Adrenal gland (tissue), 12 donors: ENCODE results near the gene FUT1. TPM values are rescaled to one million over a fixed set of nuclear protein-coding genes. Genes with fewer than 3 reads are reported as not detected.

Source experiments
- DNase-seq, 7 donors: peaks; one replicate each; pipeline ENCODE4 v3.0.0-alpha.2; 2019 to 2020
- H3K27ac ChIP-seq, 5 donors: fragments of 200-600 bp; sonication (generic) in 4 of 5; 1 replicate in 3 of 5; 2 replicates in 2 of 5; pipeline versions ENCODE4 v1.5.1 to v1.8.0; 2016 to 2020; ENCODE audit warnings: mild to moderate bottlenecking in 1 of 5
- H3K27me3 ChIP-seq: fragments of 200-600 bp; 2 replicates; pipeline ENCODE4 v1.8.0; 2021
- H3K36me3 ChIP-seq, 2 donors: fragments of 200-600 bp; replicated peaks in 1 of 2; 1 replicate in 1 of 2; 2 replicates in 1 of 2; pipeline versions ENCODE4 v1.5.1 to v1.8.0; 2018 to 2022
- H3K4me1 ChIP-seq, 2 donors: fragments of 200-600 bp; replicated peaks in 1 of 2; 1 replicate in 1 of 2; 2 replicates in 1 of 2; pipeline versions ENCODE4 v1.5.1 to v1.8.0; 2018 to 2021
- H3K4me3 ChIP-seq, 4 donors: fragments of 200-600 bp; sonication (generic) in 3 of 4; one replicate each; pipeline ENCODE4 v1.5.1; 2016 to 2018
- H3K9me3 ChIP-seq, 3 donors: fragments of 200-600 bp; sonication (generic) in 1 of 3; replicated peaks in 1 of 3; 1 replicate in 2 of 3; 2 replicates in 1 of 3; pipeline versions ENCODE4 v1.5.1 to v1.8.0; 2016 to 2021
- POLR2A ChIP-seq, 2 donors: fragments of 450-650 bp; IDR thresholded peaks; one replicate each; pipeline ENCODE4 v1.6.1; 2017; ENCODE audit warnings: antibody characterized with exemption in 2 of 2, mild to moderate bottlenecking in 2 of 2, moderate library complexity in 1 of 2
- WGBS, 4 donors: extraction: QIAGEN DNeasy Blood & Tissue Kit in 2 of 4; methylation state at CpG; one replicate each; pipeline versions ENCODE4 v1.1.5 to v1.1.7; 2013 to 2017; 5-methylcytosine and 5-hydroxymethylcytosine counted together
- intact Hi-C, 2 donors: fragments of 100-400 bp; cut with DNase I; formaldehyde crosslinking; loops; one replicate each; pipeline versions ENCODE4 v1.14.1 to v1.15.0; 2022 to 2023
- polyA plus RNA-seq, 3 donors: library from polyadenylated mRNA; stranded (reverse); fragments of 200-250 nt in 2 of 3; fragments of 350-450 nt in 1 of 3; fragmentation: Illumina TruSeq in 1 of 3; extraction: RNeasy Lipid Tissue Mini Kit (QIAGEN cat#74804) in 1 of 3; gene quantifications; one replicate each; pipeline ENCODE4 v1.2.3, GENCODE V29; 2013 to 2014
- small RNA-seq, 2 donors: library from RNA; depleted of rRNA; stranded (forward); fragments of <200 nt; gene quantifications; one replicate each; pipeline ENCODE3, GENCODE V24; 2016
- total RNA-seq, 9 donors: library from RNA; depleted of rRNA in 4 of 9; stranded (reverse); fragments of >200 nt in 4 of 9; fragments of 120-200 nt in 1 of 9; fragmentation: NEBNext Ultra II Directional in 1 of 9; extraction: Animal tissue kit (Norgen Biotek cat#: 25700) in 1 of 9; gene quantifications; one replicate each; pipeline versions ENCODE4 v1.1.0 to v1.2.4, GENCODE V29; 2013 to 2023
- TF ChIP-seq, protein P1 (sequence below), 6 experiments: fragments of 450-650 bp in 4 of 6; fragments of 200-600 bp in 2 of 6; sonication (generic) in 1 of 6; IDR thresholded peaks; 1 replicate in 5 of 6; 2 replicates in 1 of 6; pipeline versions ENCODE4 v1.5.1 to v1.8.0; 2016 to 2021; ENCODE audit warnings: antibody characterized with exemption in 6 of 6, mild to moderate bottlenecking in 2 of 6, moderate library complexity in 1 of 6
- donor health status: healthy with polysubstance abuse.
- donor health status: Bipolar disorder and iron deficiency.
- donor health status: DM: yes; HTN: yes; CAD: no.
- donor health status: DM: no; HTN: no; CAD: no.
- donor health status: DM: no; HTN: no; CAD: no.
- donor health status: DM: yes; HTN: yes; CAD: no.

Gene FUT1
- total and polyA plus RNA-seq, 12 donors: 1.2 to 4.5 (median 2.0) TPM

DNA sequence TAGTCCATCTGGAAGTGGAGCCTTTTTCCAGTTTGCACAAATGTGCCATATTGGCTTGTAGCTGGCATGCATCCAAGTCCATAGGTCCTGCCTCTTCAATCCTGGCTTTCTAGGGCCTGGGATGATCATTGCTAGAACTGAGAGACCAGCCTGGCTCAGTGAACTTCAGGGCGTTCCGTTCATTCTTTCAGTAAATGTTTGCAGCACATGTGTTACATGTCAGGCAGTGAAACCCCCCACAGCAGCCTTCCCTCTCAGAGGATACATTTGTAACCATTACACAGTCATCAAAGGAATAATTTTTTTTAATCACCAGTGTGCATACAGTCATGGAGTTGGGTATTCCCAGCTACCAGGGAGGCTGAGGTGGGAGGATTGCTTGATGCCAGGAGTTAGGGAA lies 47.0 kb downstream of the FUT1 start:
- TF ChIP-seq, protein P1, sequence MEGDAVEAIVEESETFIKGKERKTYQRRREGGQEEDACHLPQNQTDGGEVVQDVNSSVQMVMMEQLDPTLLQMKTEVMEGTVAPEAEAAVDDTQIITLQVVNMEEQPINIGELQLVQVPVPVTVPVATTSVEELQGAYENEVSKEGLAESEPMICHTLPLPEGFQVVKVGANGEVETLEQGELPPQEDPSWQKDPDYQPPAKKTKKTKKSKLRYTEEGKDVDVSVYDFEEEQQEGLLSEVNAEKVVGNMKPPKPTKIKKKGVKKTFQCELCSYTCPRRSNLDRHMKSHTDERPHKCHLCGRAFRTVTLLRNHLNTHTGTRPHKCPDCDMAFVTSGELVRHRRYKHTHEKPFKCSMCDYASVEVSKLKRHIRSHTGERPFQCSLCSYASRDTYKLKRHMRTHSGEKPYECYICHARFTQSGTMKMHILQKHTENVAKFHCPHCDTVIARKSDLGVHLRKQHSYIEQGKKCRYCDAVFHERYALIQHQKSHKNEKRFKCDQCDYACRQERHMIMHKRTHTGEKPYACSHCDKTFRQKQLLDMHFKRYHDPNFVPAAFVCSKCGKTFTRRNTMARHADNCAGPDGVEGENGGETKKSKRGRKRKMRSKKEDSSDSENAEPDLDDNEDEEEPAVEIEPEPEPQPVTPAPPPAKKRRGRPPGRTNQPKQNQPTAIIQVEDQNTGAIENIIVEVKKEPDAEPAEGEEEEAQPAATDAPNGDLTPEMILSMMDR (IDR thresholded peaks at IDR 0.05): no peak
- no peak for TF ChIP-seq POLR2A (IDR thresholded peaks at IDR 0.05)
- no peak overlapping the region for H3K4me3 ChIP-seq
- H3K27ac ChIP-seq: no peak overlapping the region
- 39 to 89% (median 70%) methylated on average over 2 of the region's 2 CpGs for WGBS, 4 donors
- no peaks in the 10 kb centered on the region for H3K27me3 ChIP-seq
- no peaks in the 10 kb centered on the region for H3K4me1 ChIP-seq
- H3K9me3 ChIP-seq: no peaks in the 10 kb centered on the region
- no peaks in the 10 kb centered on the region for H3K36me3 ChIP-seq
- DNase-seq: no peak
- intact Hi-C loops: no loop called here

DNA sequence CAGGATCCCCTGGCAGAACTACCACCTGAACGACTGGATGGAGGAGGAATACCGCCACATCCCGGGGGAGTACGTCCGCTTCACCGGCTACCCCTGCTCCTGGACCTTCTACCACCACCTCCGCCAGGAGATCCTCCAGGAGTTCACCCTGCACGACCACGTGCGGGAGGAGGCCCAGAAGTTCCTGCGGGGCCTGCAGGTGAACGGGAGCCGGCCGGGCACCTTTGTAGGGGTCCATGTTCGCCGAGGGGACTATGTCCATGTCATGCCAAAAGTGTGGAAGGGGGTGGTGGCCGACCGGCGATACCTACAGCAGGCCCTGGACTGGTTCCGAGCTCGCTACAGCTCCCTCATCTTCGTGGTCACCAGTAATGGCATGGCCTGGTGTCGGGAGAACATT lies 49.1 kb downstream of the FUT1 start:
- no peaks in the 10 kb centered on the region for H3K9me3 ChIP-seq
- DNase-seq: no peak
- no peak overlapping the region for H3K27ac ChIP-seq
- no peak overlapping the region for H3K4me3 ChIP-seq
- H3K27me3 ChIP-seq: no peaks in the 10 kb centered on the region
- TF ChIP-seq POLR2A (IDR thresholded peaks at IDR 0.05): no peak
- TF ChIP-seq, protein P1 (IDR thresholded peaks at IDR 0.05): no peak
- H3K4me1 ChIP-seq: no peaks in the 10 kb centered on the region
- no peaks in the 10 kb centered on the region for H3K36me3 ChIP-seq
- intact Hi-C loops: no loop called here
- 90 to 96% (median 93%) methylated on average over 7 to 23 of the region's 23 CpGs for WGBS, 4 donors

DNA sequence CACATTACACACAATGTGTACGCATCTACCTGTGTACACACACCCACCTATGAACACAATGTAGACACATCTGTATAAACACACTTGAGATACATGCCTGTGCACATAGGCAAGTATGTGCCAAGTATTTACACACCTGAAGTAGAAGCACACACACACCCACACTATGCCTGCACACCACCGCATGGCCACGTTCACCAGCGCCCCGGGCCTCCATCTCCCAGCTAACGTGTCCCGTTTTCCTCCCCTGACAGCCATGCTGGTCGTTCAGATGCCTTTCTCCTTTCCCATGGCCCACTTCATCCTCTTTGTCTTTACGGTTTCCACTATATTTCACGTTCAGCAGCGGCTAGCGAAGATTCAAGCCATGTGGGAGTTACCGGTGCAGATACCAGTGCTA lies 49.7 kb downstream of the FUT1 start:
- no peak overlapping the region for H3K4me3 ChIP-seq
- no peak overlapping the region for H3K27ac ChIP-seq
- 92 to 95% (median 93%) methylated on average over 13 of the region's 13 CpGs for WGBS, 4 donors
- H3K9me3 ChIP-seq: no peaks in the 10 kb centered on the region
- no peaks in the 10 kb centered on the region for H3K27me3 ChIP-seq
- no peak for DNase-seq
- TF ChIP-seq, protein P1 (IDR thresholded peaks at IDR 0.05): no peak
- no peak for TF ChIP-seq POLR2A (IDR thresholded peaks at IDR 0.05)
- H3K36me3 ChIP-seq: no peaks in the 10 kb centered on the region
- intact Hi-C loops: no loop called here
- no peaks in the 10 kb centered on the region for H3K4me1 ChIP-seq

DNA sequence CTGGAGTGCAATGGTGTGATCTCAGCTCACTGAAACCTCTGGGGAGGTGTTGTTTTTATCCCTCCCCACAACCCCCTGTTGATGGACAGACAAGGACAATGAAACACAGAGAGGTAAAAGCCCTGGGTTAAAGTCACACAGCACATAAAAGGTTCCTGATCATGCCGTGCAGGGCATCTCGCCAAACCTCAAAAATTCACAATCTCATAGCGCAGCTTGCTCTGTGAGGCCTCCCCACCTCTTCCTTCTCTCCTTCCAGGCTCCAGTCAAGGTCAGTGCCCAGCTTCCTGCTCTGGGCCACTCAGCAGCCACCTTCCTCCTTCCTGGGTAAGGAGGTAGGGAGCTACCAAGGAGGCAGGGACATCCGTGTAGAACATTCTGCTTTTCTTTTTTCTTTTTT lies 54.4 kb downstream of the FUT1 start:
- TF ChIP-seq POLR2A (IDR thresholded peaks at IDR 0.05): no peak
- TF ChIP-seq, protein P1 (IDR thresholded peaks at IDR 0.05): no peak
- Histone ChIP-seq H3K27me3 (no peaks in the 10 kb centered on the region), H3K4me3 (no peak overlapping the region), H3K27ac (no peak overlapping the region), H3K36me3 (no peaks in the 10 kb centered on the region), H3K9me3 (no peaks in the 10 kb centered on the region), H3K4me1 (no peaks in the 10 kb centered on the region)
- intact Hi-C loops: no loop called here
- no peak for DNase-seq
- 34 to 53% (median 46%) methylated on average over 4 of the region's 4 CpGs for WGBS, 4 donors

Small RNA genes lying within 50 kb of the gene (small RNA-seq; reads per million reads assigned to genes)
- 0 reads per million in 2 donors for gene RNU6-317P

Other genes starting within 250 kb of the FUT1 start
- gene LMTK3, start 240.8 kb downstream of the FUT1 start, total RNA-seq: 1 to 10 TPM in 7 of 9 donors, under 1 TPM in 2; 0.06 to 4.4 (median 2.2) TPM
- gene LMTK3, start 240.8 kb downstream of the FUT1 start, polyA plus RNA-seq: 10 to 100 TPM in 1 of 3 donors, 1 to 10 TPM in 1, under 1 TPM in 1; 0.57 to 15.1 (median 2.3) TPM
- 1 to 10 TPM in 2 of 9 donors, under 1 TPM in 4, not detected in 3; 0.22 to 1.4 (median 0.49) TPM for gene SULT2B1, start 200.5 kb downstream of the FUT1 start, total RNA-seq
- under 1 TPM; 0.24 to 0.88 (median 0.72) TPM for gene SULT2B1, start 200.5 kb downstream of the FUT1 start, polyA plus RNA-seq
- gene SPACA4, start 145.9 kb downstream of the FUT1 start, total RNA-seq: not detected
- gene SPACA4, start 145.9 kb downstream of the FUT1 start, polyA plus RNA-seq: not detected
- under 1 TPM in 2 of 9 donors, not detected in 7; 0.17 to 0.75 TPM for gene FAM83E, start 137.6 kb downstream of the FUT1 start, total RNA-seq
- gene FAM83E, start 137.6 kb downstream of the FUT1 start, polyA plus RNA-seq: 1 to 10 TPM in 1 of 3 donors, under 1 TPM in 1, not detected in 1; 0.24 to 1.6 TPM
- gene RPL18, start 133.5 kb downstream of the FUT1 start, total RNA-seq: 1,000 to 10,000 TPM; 1,183 to 3,315 (median 1,689) TPM
- 1,000 to 10,000 TPM in 2 of 3 donors, 100 to 1,000 TPM in 1; 575 to 5,137 (median 3,671) TPM for gene RPL18, start 133.5 kb downstream of the FUT1 start, polyA plus RNA-seq
- gene SPHK2, start 133.1 kb downstream of the FUT1 start, total RNA-seq: 10 to 100 TPM; 11.7 to 27.9 (median 17.9) TPM
- gene SPHK2, start 133.1 kb downstream of the FUT1 start, polyA plus RNA-seq: 10 to 100 TPM in 2 of 3 donors, 1 to 10 TPM in 1; 4.3 to 29.9 (median 12.6) TPM
- gene DBP, start 115.3 kb downstream of the FUT1 start, total RNA-seq: 10 to 100 TPM; 24.3 to 78.3 (median 49.2) TPM
- 10 to 100 TPM; 11.5 to 80.6 (median 57.9) TPM for gene DBP, start 115.3 kb downstream of the FUT1 start, polyA plus RNA-seq
- 10 to 100 TPM in 8 of 9 donors, 1 to 10 TPM in 1; 6.0 to 44.2 (median 21.7) TPM for gene CA11, start 106.5 kb downstream of the FUT1 start, total RNA-seq
- 100 to 1,000 TPM in 1 of 3 donors, 10 to 100 TPM in 2; 17.7 to 125 (median 50.4) TPM for gene CA11, start 106.5 kb downstream of the FUT1 start, polyA plus RNA-seq
- 1 to 10 TPM in 1 of 9 donors, under 1 TPM in 5, not detected in 3; 0.11 to 2.4 (median 0.42) TPM for gene NTN5, start 79.6 kb downstream of the FUT1 start, total RNA-seq
- 1 to 10 TPM in 2 of 3 donors, under 1 TPM in 1; 0.11 to 2.4 (median 1.1) TPM for gene NTN5, start 79.6 kb downstream of the FUT1 start, polyA plus RNA-seq
- gene FUT2, start 56.7 kb downstream of the FUT1 start, total RNA-seq: not detected
- under 1 TPM in 2 of 3 donors, not detected in 1; 0.03 to 0.24 TPM for gene FUT2, start 56.7 kb downstream of the FUT1 start, polyA plus RNA-seq
- gene MAMSTR, start 32.9 kb downstream of the FUT1 start, total RNA-seq: 10 to 100 TPM in 8 of 9 donors, 1 to 10 TPM in 1; 9.4 to 45.9 (median 23.4) TPM
- 10 to 100 TPM in 2 of 3 donors, 1 to 10 TPM in 1; 8.9 to 57.9 (median 31.9) TPM for gene MAMSTR, start 32.9 kb downstream of the FUT1 start, polyA plus RNA-seq
- 10 to 100 TPM in 8 of 9 donors, 1 to 10 TPM in 1; 7.3 to 23.1 (median 16.7) TPM for gene RASIP1, start 12.0 kb downstream of the FUT1 start, total RNA-seq
- 10 to 100 TPM in 2 of 3 donors, 1 to 10 TPM in 1; 5.1 to 38.9 (median 34.6) TPM for gene RASIP1, start 12.0 kb downstream of the FUT1 start, polyA plus RNA-seq
- gene IZUMO1, start 5.7 kb downstream of the FUT1 start, total RNA-seq: 1 to 10 TPM in 3 of 9 donors, under 1 TPM in 3, not detected in 3; 0.70 to 2.9 (median 1.4) TPM
- gene IZUMO1, start 5.7 kb downstream of the FUT1 start, polyA plus RNA-seq: 1 to 10 TPM in 2 of 3 donors, under 1 TPM in 1; 0.59 to 1.2 (median 1.2) TPM
- gene FGF21, start 2.9 kb upstream of the FUT1 start, total RNA-seq: not detected
- not detected for gene FGF21, start 2.9 kb upstream of the FUT1 start, polyA plus RNA-seq
- gene BCAT2, start 58.4 kb upstream of the FUT1 start, total RNA-seq: 100 to 1,000 TPM in 7 of 9 donors, 10 to 100 TPM in 2; 57.5 to 163 (median 107) TPM
- 100 to 1,000 TPM in 1 of 3 donors, 10 to 100 TPM in 2; 82.9 to 114 (median 87.6) TPM for gene BCAT2, start 58.4 kb upstream of the FUT1 start, polyA plus RNA-seq
- 10 to 100 TPM; 18.9 to 63.0 (median 40.1) TPM for gene HSD17B14, start 83.8 kb upstream of the FUT1 start, total RNA-seq
- 100 to 1,000 TPM in 2 of 3 donors, 1 to 10 TPM in 1; 7.4 to 178 (median 135) TPM for gene HSD17B14, start 83.8 kb upstream of the FUT1 start, polyA plus RNA-seq
- 10 to 100 TPM in 8 of 9 donors, 1 to 10 TPM in 1; 4.5 to 65.1 (median 24.5) TPM for gene PLEKHA4, start 116.0 kb upstream of the FUT1 start, total RNA-seq
- 10 to 100 TPM in 2 of 3 donors, 1 to 10 TPM in 1; 7.1 to 74.6 (median 70.8) TPM for gene PLEKHA4, start 116.0 kb upstream of the FUT1 start, polyA plus RNA-seq
- 10 to 100 TPM; 18.2 to 54.6 (median 39.4) TPM for gene PPP1R15A, start 119.8 kb upstream of the FUT1 start, total RNA-seq
- 100 to 1,000 TPM in 1 of 3 donors, 10 to 100 TPM in 2; 49.2 to 174 (median 73.3) TPM for gene PPP1R15A, start 119.8 kb upstream of the FUT1 start, polyA plus RNA-seq
- gene TULP2, start 146.1 kb upstream of the FUT1 start, total RNA-seq: under 1 TPM in 5 of 9 donors, not detected in 4; 0.14 to 0.72 (median 0.27) TPM
- under 1 TPM in 1 of 3 donors, not detected in 2; 0.07 TPM for gene TULP2, start 146.1 kb upstream of the FUT1 start, polyA plus RNA-seq
- 100 to 1,000 TPM; 117 to 581 (median 289) TPM for gene NUCB1, start 147.7 kb upstream of the FUT1 start, total RNA-seq
- gene NUCB1, start 147.7 kb upstream of the FUT1 start, polyA plus RNA-seq: 100 to 1,000 TPM in 2 of 3 donors, 10 to 100 TPM in 1; 98.8 to 189 (median 175) TPM
- gene DHDH, start 181.1 kb upstream of the FUT1 start, total RNA-seq: under 1 TPM in 4 of 9 donors, not detected in 5; 0.17 to 0.56 (median 0.33) TPM
- gene DHDH, start 181.1 kb upstream of the FUT1 start, polyA plus RNA-seq: 1 to 10 TPM in 1 of 3 donors, under 1 TPM in 2; 0.27 to 2.8 (median 0.47) TPM
- 10 to 100 TPM; 18.1 to 79.0 (median 56.1) TPM for gene BAX, start 202.2 kb upstream of the FUT1 start, total RNA-seq
- gene BAX, start 202.2 kb upstream of the FUT1 start, polyA plus RNA-seq: 10 to 100 TPM; 21.5 to 61.3 (median 41.0) TPM
- over 10,000 TPM in 1 of 9 donors, 1,000 to 10,000 TPM in 8; 3,284 to 11,726 (median 3,862) TPM for gene FTL, start 212.7 kb upstream of the FUT1 start, total RNA-seq
- gene FTL, start 212.7 kb upstream of the FUT1 start, polyA plus RNA-seq: 1,000 to 10,000 TPM; 2,288 to 7,123 (median 4,274) TPM
- 10 to 100 TPM; 23.7 to 63.9 (median 36.9) TPM for gene GYS1, start 240.7 kb upstream of the FUT1 start, total RNA-seq
- gene GYS1, start 240.7 kb upstream of the FUT1 start, polyA plus RNA-seq: 10 to 100 TPM; 35.2 to 45.9 (median 37.7) TPM
- 100 to 1,000 TPM in 2 of 9 donors, 10 to 100 TPM in 7; 45.4 to 143 (median 76.8) TPM for gene RUVBL2, start 241.2 kb upstream of the FUT1 start, total RNA-seq
- gene RUVBL2, start 241.2 kb upstream of the FUT1 start, polyA plus RNA-seq: 10 to 100 TPM; 41.3 to 93.3 (median 70.7) TPM